ENCODE measurements around the gene DPYSL5. TPM values are rescaled to one million over a fixed set of nuclear protein-coding genes. Genes with fewer than 3 reads are reported as not detected.

The DPYSL5 gene
- polyA plus RNA-seq, 2 of the 4 experiments (the other 2 are of a cell fraction): 2.5 to 8.2 TPM

DNA sequence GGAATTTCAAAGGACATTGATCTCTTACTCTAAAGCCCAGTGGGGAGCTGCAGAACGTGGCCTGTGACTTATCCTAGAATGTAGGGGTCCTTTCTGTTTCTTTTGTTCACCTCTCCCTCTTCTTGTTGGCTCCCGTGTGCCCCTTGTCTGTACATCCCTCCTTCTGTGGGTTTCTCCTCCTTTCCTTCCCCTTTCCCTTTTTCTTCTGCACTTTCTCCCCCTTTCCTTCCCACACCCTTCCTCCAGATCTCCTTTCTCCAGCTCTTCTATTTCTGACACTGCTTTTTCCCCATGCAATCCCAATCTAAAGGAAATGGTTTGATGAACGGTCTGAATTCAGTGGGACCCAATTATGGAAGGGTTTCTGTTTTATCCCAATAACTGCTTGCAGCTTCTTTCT, 87.1 kb downstream of the DPYSL5 start (continued):
- TF ChIP-seq GATA3 (IDR thresholded peaks at IDR 0.05; ENCODE audit: borderline replicate concordance) (no peak), EHMT2 (IDR thresholded peaks at IDR 0.05; ENCODE audit: low read depth) (no peak), ATOH8 (CRISPR knock-in tag; IDR thresholded peaks at IDR 0.05; ENCODE audit: low read depth) (no peak), POLR2A (IDR thresholded peaks at IDR 0.05; ENCODE audit: low read length) (no peak), CBX8 (IDR thresholded peaks at IDR 0.05) (no peak), POLR2AphosphoS2 (conservative IDR thresholded peaks at IDR 0.05; ENCODE audit: low read length) (no peak), MYC (IDR thresholded peaks at IDR 0.05; ENCODE audit: borderline replicate concordance, low read length) (no peak)

DNA sequence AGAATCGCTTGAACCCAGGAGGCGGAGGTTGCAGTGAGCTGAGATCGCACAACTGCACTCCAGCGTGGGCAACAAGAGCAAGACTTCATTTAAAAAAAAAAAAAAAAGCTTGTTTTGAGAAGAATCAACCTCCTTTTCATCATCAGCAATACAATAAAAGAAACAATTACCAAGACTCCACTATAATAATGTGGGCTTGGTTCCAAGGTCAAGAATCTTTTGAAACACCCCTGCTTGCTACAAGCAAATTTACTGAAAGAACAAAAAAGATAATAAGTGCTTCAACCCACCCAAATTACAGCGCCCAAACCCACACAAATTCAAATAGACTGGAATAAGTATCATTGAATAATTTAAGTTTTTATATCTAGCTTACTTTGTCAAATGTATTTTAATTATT, 88.9 kb downstream of the DPYSL5 start:
- 79% methylated on average over 5 of the region's 5 CpGs for WGBS (ENCODE audit: missing lambda C conversion rate)
- ChIA-PET POLR2A (no interaction called here), CTCF (interaction anchor here (0.5 to 34.5 kb wide), 9 partner anchors 14 to 184 kb away, joined by 3 to 669 read pairs (median 3); partner anchors contain the start of gene DPYSL5)
- ATAC-seq (no peak), FAIRE-seq (no peak), DNase-seq (ENCODE audit: low read depth in 1 of 2, low spot score in 1 of 2) (no peak)
- Histone ChIP-seq H3K4me1 (no peaks in the 10 kb centered on the region), H3K4me2 (no peak overlapping the region), H3K9me3 (no peaks in the 10 kb centered on the region), H3K27ac (no peak overlapping the region), H3K4me3 (no peak overlapping the region)
- TF ChIP-seq NFE2L2 (conservative IDR thresholded peaks at IDR 0.05; ENCODE audit: low read length) (no peak), SMC3 (IDR thresholded peaks at IDR 0.05) (no peak), TP53 (CRISPR knock-in tag; IDR thresholded peaks at IDR 0.05) (no peak), MAX (IDR thresholded peaks at IDR 0.05) (no peak), SREBF2 (IDR thresholded peaks at IDR 0.05) (no peak), HEYL (CRISPR knock-in tag; IDR thresholded peaks at IDR 0.05) (no peak), POLR2A (IDR thresholded peaks at IDR 0.05; ENCODE audit: low read length) (no peak), PHF8 (IDR thresholded peaks at IDR 0.05; ENCODE audit: borderline replicate concordance, low read depth) (no peak), ZC3H11A (IDR thresholded peaks at IDR 0.05) (no peak), FOSL2 (IDR thresholded peaks at IDR 0.05) (no peak), FOSL2 (CRISPR knock-in tag; IDR thresholded peaks at IDR 0.05) (no peak), CBX8 (IDR thresholded peaks at IDR 0.05) (no peak)
- TF ChIP-seq, protein P1, sequence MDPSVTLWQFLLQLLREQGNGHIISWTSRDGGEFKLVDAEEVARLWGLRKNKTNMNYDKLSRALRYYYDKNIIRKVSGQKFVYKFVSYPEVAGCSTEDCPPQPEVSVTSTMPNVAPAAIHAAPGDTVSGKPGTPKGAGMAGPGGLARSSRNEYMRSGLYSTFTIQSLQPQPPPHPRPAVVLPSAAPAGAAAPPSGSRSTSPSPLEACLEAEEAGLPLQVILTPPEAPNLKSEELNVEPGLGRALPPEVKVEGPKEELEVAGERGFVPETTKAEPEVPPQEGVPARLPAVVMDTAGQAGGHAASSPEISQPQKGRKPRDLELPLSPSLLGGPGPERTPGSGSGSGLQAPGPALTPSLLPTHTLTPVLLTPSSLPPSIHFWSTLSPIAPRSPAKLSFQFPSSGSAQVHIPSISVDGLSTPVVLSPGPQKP (IDR thresholded peaks at IDR 0.05; ENCODE audit: low read depth, low read length): no peak
- TF ChIP-seq, protein P2, sequence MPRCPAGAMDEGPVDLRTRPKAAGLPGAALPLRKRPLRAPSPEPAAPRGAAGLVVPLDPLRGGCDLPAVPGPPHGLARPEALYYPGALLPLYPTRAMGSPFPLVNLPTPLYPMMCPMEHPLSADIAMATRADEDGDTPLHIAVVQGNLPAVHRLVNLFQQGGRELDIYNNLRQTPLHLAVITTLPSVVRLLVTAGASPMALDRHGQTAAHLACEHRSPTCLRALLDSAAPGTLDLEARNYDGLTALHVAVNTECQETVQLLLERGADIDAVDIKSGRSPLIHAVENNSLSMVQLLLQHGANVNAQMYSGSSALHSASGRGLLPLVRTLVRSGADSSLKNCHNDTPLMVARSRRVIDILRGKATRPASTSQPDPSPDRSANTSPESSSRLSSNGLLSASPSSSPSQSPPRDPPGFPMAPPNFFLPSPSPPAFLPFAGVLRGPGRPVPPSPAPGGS (IDR thresholded peaks at IDR 0.05): no peak

DNA sequence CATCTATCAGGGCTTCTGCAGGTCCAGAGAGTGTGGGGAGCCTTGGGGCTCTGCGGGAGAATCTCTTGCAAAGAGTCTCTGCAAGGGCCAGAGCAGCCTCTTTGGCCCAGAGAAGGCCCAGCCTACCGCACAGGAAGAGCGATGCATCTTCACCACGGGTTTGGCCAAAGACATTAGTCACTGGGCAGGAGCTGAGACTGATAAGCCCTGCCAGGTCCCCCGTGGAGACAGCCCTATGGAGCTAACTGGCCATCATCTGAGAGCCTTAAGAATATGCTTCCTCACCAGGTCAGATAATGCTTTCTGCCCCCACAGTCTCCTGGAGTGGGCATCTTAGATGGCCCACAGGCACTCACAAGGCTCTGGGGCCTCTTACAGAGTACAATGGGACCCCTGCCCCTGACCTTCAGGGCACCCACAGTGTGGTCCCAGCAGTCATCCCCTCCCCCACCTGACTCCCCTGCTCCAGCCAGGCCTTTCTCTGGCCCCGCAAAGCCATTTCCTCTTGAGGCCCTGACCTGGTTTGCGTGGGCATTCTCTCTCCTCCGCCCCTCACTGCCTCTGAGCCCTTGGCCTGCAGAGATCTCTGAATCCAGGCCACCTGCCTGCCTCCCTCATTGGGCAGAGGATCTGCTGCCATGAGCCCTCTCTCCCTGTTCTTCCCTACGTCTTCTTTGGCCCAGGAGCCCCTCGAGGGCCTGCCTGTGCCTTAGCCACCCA, 90.6 kb downstream of the DPYSL5 start:
- WGBS (ENCODE audit: missing lambda C conversion rate): 53% methylated on average over 10 of the region's 10 CpGs
- Histone ChIP-seq H3K27ac (no peak overlapping the region), H3K4me1 (no peaks in the 10 kb centered on the region), H3K4me3 (no peak overlapping the region), H3K4me2 (no peak overlapping the region), H3K9me3 (no peaks in the 10 kb centered on the region)
- ATAC-seq (peak in 1 of 2 experiments; percentile 17; a peak in 1 of 6 replicates), FAIRE-seq (no peak), DNase-seq (ENCODE audit: low read depth in 1 of 2, low spot score in 1 of 2) (no peak)
- CTCF ChIA-PET: interaction anchor here (1.3 to 34.5 kb wide), 4 partner anchors 10 to 87 kb away, joined by 3 to 669 read pairs (median 28); partner anchors contain the start of gene DPYSL5
- POLR2A ChIA-PET: no interaction called here
- TF ChIP-seq POLR2A (IDR thresholded peaks at IDR 0.05; ENCODE audit: low read length): no peak
- no peak for TF ChIP-seq USF2 (IDR thresholded peaks at IDR 0.05)
- no peak for TF ChIP-seq CBX8 (IDR thresholded peaks at IDR 0.05)
- TF ChIP-seq CEBPB (IDR thresholded peaks at IDR 0.05): no peak
- TF ChIP-seq FOSL2 (IDR thresholded peaks at IDR 0.05): no peak
- TF ChIP-seq FOSL2 (CRISPR knock-in tag; IDR thresholded peaks at IDR 0.05): no peak
- TF ChIP-seq MAX (IDR thresholded peaks at IDR 0.05): no peak
- TF ChIP-seq CHD4 (IDR thresholded peaks at IDR 0.05; ENCODE audit: borderline replicate concordance): no peak
- TF ChIP-seq HDAC2 (IDR thresholded peaks at IDR 0.05): no peak
- TF ChIP-seq EHMT2 (IDR thresholded peaks at IDR 0.05; ENCODE audit: low read depth): no peak
- no peak for TF ChIP-seq KDM5A (IDR thresholded peaks at IDR 0.05)
- no peak for TF ChIP-seq SMC3 (IDR thresholded peaks at IDR 0.05)
- no peak for TF ChIP-seq ZC3H11A (IDR thresholded peaks at IDR 0.05)
- no peak for TF ChIP-seq NR3C1 (IDR thresholded peaks at IDR 0.05)
- TF ChIP-seq HOXB5 (CRISPR knock-in tag; IDR thresholded peaks at IDR 0.05): no peak
- no peak for TF ChIP-seq RAD21 (conservative IDR thresholded peaks at IDR 0.05 in 1 of 2, IDR thresholded peaks at IDR 0.05 in 1 of 2)

All from A549 (cell line).